Kidney (tissue), 14 donors: ENCODE results near the gene COG2. TPM values are rescaled to one million over a fixed set of nuclear protein-coding genes. Genes with fewer than 3 reads are reported as not detected.

Experiments used
- DNase-seq, 5 donors: peaks; one replicate each; pipeline ENCODE4 v3.0.0-alpha.2; 2013 to 2020
- FAIRE-seq: peaks from 2 replicates; lab custom pipeline; 2012; peaks lifted over from hg19 to GRCh38; lab: Jason Lieb, UNC
- H3K27ac ChIP-seq, 2 donors: one replicate each; pipeline ENCODE4 v1.7.0; 2013; ENCODE audit warnings: low read depth in 2 of 2, low read length in 2 of 2, inconsistent platforms in 1 of 2
- H3K27me3 ChIP-seq: one replicate; pipeline ENCODE4 v1.7.1; 2013; ENCODE audit warnings: low read length, inconsistent platforms; ENCODE audit not compliant: control insufficient read depth, insufficient read depth
- H3K36me3 ChIP-seq, 3 donors: one replicate each; pipeline versions ENCODE4 v1.7.0 to v1.7.1; 2013; ENCODE audit warnings: low read length in 3 of 3, control low read depth in 1 of 3, inconsistent platforms in 1 of 3; ENCODE audit not compliant: insufficient read depth in 3 of 3, control insufficient read depth in 2 of 3
- H3K4me1 ChIP-seq, 3 donors: one replicate each; pipeline versions ENCODE4 v1.7.0 to v1.7.1; 2013; ENCODE audit warnings: low read length in 3 of 3, inconsistent platforms in 1 of 3, low read depth in 1 of 3; ENCODE audit not compliant: control insufficient read depth in 2 of 3, insufficient read depth in 2 of 3
- H3K4me3 ChIP-seq, 3 donors: one replicate each; pipeline versions ENCODE4 v1.7.0 to v1.8.1; 2013; ENCODE audit warnings: low read length in 3 of 3, control low read depth in 1 of 3, inconsistent platforms in 1 of 3
- H3K9ac ChIP-seq, 3 donors: one replicate each; pipeline versions ENCODE4 v1.7.0 to v1.7.1; 2013; ENCODE audit warnings: low read length in 3 of 3, control low read depth in 1 of 3, inconsistent platforms in 1 of 3
- H3K9me3 ChIP-seq, 3 donors: one replicate each; pipeline versions ENCODE4 v1.7.0 to v1.7.1; 2013; ENCODE audit warnings: low read length in 3 of 3, control low read depth in 1 of 3, inconsistent platforms in 1 of 3; ENCODE audit not compliant: control insufficient read depth in 2 of 3, insufficient read depth in 1 of 3
- CTCF ChIP-seq: IDR thresholded peaks from 3 replicates; pipeline ENCODE4 v1.5.1; 2012; ENCODE audit warnings: mild to moderate bottlenecking, moderate library complexity, borderline replicate concordance; ENCODE audit not compliant: insufficient read depth; ENCODE audit errors: extremely low read depth
- intact Hi-C: fragments of 100-400 bp; cut with DNase I; formaldehyde crosslinking; loops from one replicate; pipeline ENCODE4 v1.11.1; 2022
- polyA plus RNA-seq: library from polyadenylated mRNA; stranded (reverse); fragments of 350-450 nt; fragmentation: Illumina TruSeq; extraction: RNeasy Lipid Tissue Mini Kit (QIAGEN cat#74804); gene quantifications from one replicate; pipeline ENCODE4 v1.2.3, GENCODE V29; 2014; ENCODE audit warnings: low read depth, low replicate concordance; ENCODE audit not compliant: insufficient read depth
- total RNA-seq: library from RNA; stranded (reverse); fragmentation: NEBNext Ultra II Directional; extraction: Animal tissue kit (Norgen Biotek cat#: 25700); gene quantifications from one replicate; pipeline ENCODE4 v1.2.1, GENCODE V29; 2021
- donor health status: control.
- donor health status: control.
- donor health status: control.
- donor health status: control.
- donor health status: control.
- donor health status: DM: yes; HTN: yes; CAD: no.
- donor health status: Normal renal cell carcinoma (clear cell type).

The COG2 gene
- total and polyA plus RNA-seq, 2 donors from 2014 or later = 17.9 to 30.7 TPM

- Histone ChIP-seq H3K9me3 (no peaks in the 10 kb centered on the region), H3K27me3 (no peaks in the 10 kb centered on the region), H3K4me3 (peak overlapping the region in 2 of 3 donors; percentile 25 to 28), H3K9ac (no peak overlapping the region), H3K4me1 (no peaks in the 10 kb centered on the region), H3K27ac (peak overlapping the region in 1 of 2 donors; percentile 57), H3K36me3 (no peaks in the 10 kb centered on the region)
- intact Hi-C loops = no loop called here
- DNase-seq = no peak
- no peak for FAIRE-seq
- no peak for TF ChIP-seq CTCF
These were observed 65.7 kb downstream of the COG2 start for GRCh38 chr1:230707732-230708630.

DNA sequence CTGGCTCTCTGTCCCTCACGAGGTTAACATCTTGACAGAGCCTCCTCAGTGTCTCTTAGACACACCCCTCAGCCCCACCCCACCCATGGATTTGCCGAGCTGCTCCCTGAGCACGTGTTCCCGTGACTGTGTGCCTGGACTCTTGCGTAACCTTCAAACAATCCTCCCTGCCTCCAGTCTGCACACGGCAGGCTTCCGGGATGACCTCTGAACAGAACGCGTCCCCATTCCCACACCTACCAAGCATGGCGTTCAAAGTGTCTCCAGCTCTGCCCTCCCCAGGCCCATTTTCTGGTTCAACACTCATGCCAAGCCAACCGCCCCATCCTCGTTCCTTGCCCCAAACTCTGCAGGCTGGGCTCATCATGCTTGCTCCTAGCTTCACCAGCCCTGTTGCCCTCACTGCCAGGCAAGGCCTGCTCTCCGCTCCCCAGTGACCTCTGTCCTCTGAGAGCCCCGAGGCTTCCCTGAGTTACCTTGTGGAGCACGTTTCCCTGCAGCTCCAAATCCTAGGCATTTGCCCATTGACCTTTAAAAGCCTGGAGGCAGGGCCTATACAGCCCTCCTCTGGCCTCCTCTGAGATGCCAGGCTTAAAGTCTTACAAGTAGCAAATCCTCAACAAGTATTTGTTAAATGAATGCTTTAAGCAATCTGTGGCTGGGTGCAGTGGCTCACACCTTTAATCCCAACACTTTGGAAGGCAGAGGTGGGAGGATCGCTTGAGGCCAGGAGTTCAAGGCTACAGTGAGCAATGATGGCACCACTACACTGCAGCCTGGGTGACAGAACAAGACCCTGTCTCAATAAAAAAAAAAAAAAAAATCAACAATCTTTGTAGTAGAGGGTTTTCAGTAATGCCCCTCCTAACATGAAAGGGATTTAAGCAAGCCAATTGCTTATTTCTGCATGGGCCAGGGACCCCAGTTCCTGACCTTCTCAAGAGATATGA, 66.6 kb downstream of the COG2 start:
- Histone ChIP-seq H3K4me1 (no peaks in the 10 kb centered on the region), H3K27me3 (no peaks in the 10 kb centered on the region), H3K4me3 (peak overlapping the region in 1 of 3 donors; percentile 28), H3K36me3 (no peaks in the 10 kb centered on the region), H3K9me3 (no peaks in the 10 kb centered on the region), H3K27ac (peak overlapping the region in 1 of 2 donors; percentile 57), H3K9ac (no peak overlapping the region)
- no peak for TF ChIP-seq CTCF
- DNase-seq (peak in 1 of 5 donors; percentile 20), FAIRE-seq (no peak)
- intact Hi-C loops = no loop called here

DNA sequence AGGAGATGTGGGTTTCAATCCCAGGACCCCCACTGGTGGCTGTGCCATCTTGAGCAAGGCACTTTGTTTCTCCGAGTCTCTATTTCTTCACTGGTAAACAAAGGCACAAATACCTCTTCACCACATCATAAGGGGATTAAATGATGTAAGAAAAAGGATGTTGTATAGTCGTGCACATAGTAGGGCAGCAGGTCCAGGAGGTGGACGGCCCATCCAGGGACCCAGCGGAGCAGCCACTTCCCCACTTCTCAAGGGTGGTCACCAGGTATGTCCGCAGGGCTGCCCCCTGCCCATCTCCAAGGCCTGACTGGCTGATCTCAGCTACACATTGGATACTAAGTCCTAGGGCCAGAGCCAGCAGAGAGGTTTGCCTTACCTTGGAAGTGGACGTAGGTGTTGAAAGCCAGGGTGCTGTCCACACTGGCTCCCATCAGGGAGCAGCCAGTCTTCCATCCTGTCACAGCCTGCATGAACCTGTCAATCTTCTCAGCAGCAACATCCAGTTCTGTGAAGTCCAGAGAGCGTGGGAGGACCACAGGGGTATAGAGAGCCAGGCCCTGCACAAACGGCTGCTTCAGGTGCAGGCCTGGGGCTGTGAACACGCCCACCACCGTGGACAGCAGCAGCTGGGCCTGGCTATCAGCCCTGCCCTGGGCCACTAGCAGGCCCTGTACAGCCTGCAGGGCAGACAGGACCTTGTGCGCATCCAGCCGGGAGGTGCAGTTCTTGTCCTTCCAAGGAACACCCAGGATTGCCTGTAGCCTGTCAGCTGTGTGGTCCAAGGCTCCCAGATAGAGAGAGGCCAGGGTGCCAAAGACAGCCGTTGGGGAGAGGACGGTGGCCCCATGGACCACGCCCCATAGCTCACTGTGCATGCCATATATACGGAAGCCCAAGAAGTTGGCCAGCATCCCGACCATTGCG, 67.6 kb downstream of the COG2 start:
- peaks cover 0 to 8% (median 4%) of the 10 kb centered on the region in 3 donors for H3K4me1 ChIP-seq
- no peak for TF ChIP-seq CTCF
- no peaks in the 10 kb centered on the region for H3K27me3 ChIP-seq
- H3K36me3 ChIP-seq = no peaks in the 10 kb centered on the region
- FAIRE-seq (no peak), DNase-seq (no peak)
- H3K4me3 ChIP-seq = no peak overlapping the region
- H3K9me3 ChIP-seq = no peaks in the 10 kb centered on the region
- intact Hi-C loops = no loop called here
- no peak overlapping the region for H3K9ac ChIP-seq
- H3K27ac ChIP-seq = peak overlapping the region in 1 of 2 donors; percentile 22
